ENCODE data around the gene GEN1.

Gene GEN1

DNA sequence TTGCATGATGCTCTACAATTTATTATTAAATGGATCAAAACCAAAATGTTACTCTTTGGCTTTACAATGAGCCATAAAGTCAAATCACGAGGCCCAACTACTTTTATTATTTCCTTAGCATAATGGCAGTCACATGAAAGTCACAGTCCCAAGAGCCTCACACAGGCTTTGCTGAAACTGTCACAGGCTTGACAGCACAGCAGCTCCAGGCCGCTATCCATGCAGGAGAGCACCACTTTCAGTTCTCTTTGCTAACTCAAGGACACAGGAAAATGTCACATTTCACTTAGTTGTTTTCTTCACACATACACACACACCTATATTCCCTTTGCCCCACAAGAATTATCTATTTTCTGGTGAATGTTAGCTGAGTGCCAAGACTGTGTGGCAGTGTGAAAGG, 51.2 kb downstream of the GEN1 start:
- DNase-seq (ENCODE audit: extremely low read depth, low read depth) = no peak
- TF ChIP-seq CTCF (IDR thresholded peaks at IDR 0.05; ENCODE audit: low read depth, low read length) = no peak

GRCh38 chr2:17805717-17806363, 51.9 kb downstream of the GEN1 start:
- DNase-seq (ENCODE audit: extremely low read depth, low read depth) = no peak
- no peak for TF ChIP-seq CTCF (IDR thresholded peaks at IDR 0.05; ENCODE audit: low read depth, low read length)

- TF ChIP-seq CTCF (IDR thresholded peaks at IDR 0.05; ENCODE audit: low read depth, low read length) = no peak
- DNase-seq (ENCODE audit: extremely low read depth, low read depth) = no peak
Observed at GRCh38 chr2:17813010-17813741, 59.2 kb downstream of the GEN1 start.

GRCh38 chr2:17813742-17814473, 60.0 kb downstream of the GEN1 start:
- DNase-seq (ENCODE audit: extremely low read depth, low read depth) = no peak
- no peak for TF ChIP-seq CTCF (IDR thresholded peaks at IDR 0.05; ENCODE audit: low read depth, low read length)

- no peak for TF ChIP-seq CTCF (IDR thresholded peaks at IDR 0.05; ENCODE audit: low read depth, low read length)
- no peak for DNase-seq (ENCODE audit: extremely low read depth, low read depth)
Observed at GRCh38 chr2:17814601-17815000, 60.7 kb downstream of the GEN1 start.

- no peak for DNase-seq (ENCODE audit: extremely low read depth, low read depth)
- no peak for TF ChIP-seq CTCF (IDR thresholded peaks at IDR 0.05; ENCODE audit: low read depth, low read length)
Observed at GRCh38 chr2:17815468-17816184, 61.7 kb downstream of the GEN1 start.

All from AG09319 (cell line).